Measurements from ENCODE around the gene ABCA7. TPM values are rescaled to one million over a fixed set of nuclear protein-coding genes. Genes with fewer than 3 reads are reported as not detected.

Gene ABCA7
- total RNA-seq, 1 experiment from 2014 or later, result 91.4 TPM

GRCh38 chr19:1089891-1090290, 50.0 kb downstream of the ABCA7 start:
- Histone ChIP-seq H3K9me3 (ENCODE audit: control insufficient read depth in 1 of 2, insufficient read depth in 1 of 2, low read depth in 1 of 2, low read length in 2 of 2) (no peaks in the 10 kb centered on the region), H3K4me1 (ENCODE audit: control insufficient read depth in 1 of 2, insufficient read depth in 2 of 2, low read length in 2 of 2) (peaks cover 7 to 12% of the 10 kb centered on the region in 2 experiments; a peak in 3 of 4 replicates), H3K36me3 (ENCODE audit: control insufficient read depth in 1 of 2, insufficient read depth in 2 of 2, low read length in 2 of 2) (peaks cover 24 to 48% of the 10 kb centered on the region in 2 experiments; a peak in 3 of 4 replicates), H3K27me3 (ENCODE audit: insufficient read depth, low read length) (no peaks in the 10 kb centered on the region), H3K4me3 (replicated peaks in 1 of 2; ENCODE audit: low read depth in 1 of 2, low read length in 2 of 2) (no peak overlapping the region), H3K79me2 (ENCODE audit: insufficient read depth, low read length) (peaks cover 43% of the 10 kb centered on the region), H4K20me1 (ENCODE audit: insufficient read depth) (no peaks in the 10 kb centered on the region; the same call in 1 of the 2 replicates), H3K27ac (ENCODE audit: low read depth, low read length) (no peak overlapping the region), H2AFZ (ENCODE audit: low read depth, low read length, poor library complexity, severe bottlenecking) (no peak overlapping the region), H3K9ac (ENCODE audit: low read length) (no peak overlapping the region), H3K9me2 (ENCODE audit: insufficient read depth) (no peaks in the 10 kb centered on the region), H3K4me2 (ENCODE audit: low read length) (no peak overlapping the region)
- ChIA-PET CTCF (no interaction called here), POLR2A (interaction anchor here (1.1 kb wide), 1 partner anchor 25 kb away, joined by 3 read pairs; no protein-coding TSS in a partner anchor), RAD21 (ENCODE audit: low non-redundant PET in 1 of 2, low total read pairs in 2 of 2, uncharacterized antibody in 2 of 2, unreplicated experiment in 2 of 2) (no interaction called here)
- no peak for ATAC-seq
- TF ChIP-seq POLR2AphosphoS5 (IDR thresholded peaks at IDR 0.05; ENCODE audit: low read depth, low read length) (no peak), ELF1 (IDR thresholded peaks at IDR 0.05; ENCODE audit: borderline replicate concordance, low read depth) (no peak), TCF7L2 (IDR thresholded peaks at IDR 0.05; ENCODE audit: borderline replicate concordance, extremely low read depth, insufficient read depth, insufficient read length) (no peak), REST (IDR thresholded peaks at IDR 0.05; ENCODE audit: low read depth) (no peak), JUND (IDR thresholded peaks at IDR 0.05) (no peak), SIN3A (IDR thresholded peaks at IDR 0.05; ENCODE audit: low read depth) (no peak), FOSL1 (IDR thresholded peaks at IDR 0.05; ENCODE audit: low read depth) (no peak), ATF3 (IDR thresholded peaks at IDR 0.05) (no peak), ZBTB33 (IDR thresholded peaks at IDR 0.05; ENCODE audit: extremely low read depth, insufficient replicate concordance, low read length) (no peak), ZNF274 (IDR thresholded peaks at IDR 0.05; ENCODE audit: low read depth, low read length) (no peak), CBX3 (IDR thresholded peaks at IDR 0.05; ENCODE audit: low read depth) (no peak), ZFX (IDR thresholded peaks at IDR 0.05) (no peak), SP1 (IDR thresholded peaks at IDR 0.05; ENCODE audit: low read depth) (no peak), EZH2 (IDR thresholded peaks at IDR 0.05) (no peak), EGR1 (IDR thresholded peaks at IDR 0.05; ENCODE audit: low read depth) (no peak)
- no peak for DNase-seq (ENCODE audit: low read depth, low spot score)
- intact Hi-C loops (cut with micrococcal nuclease), result no loop called here
- no TSS peak for BruUV-seq (replicated peaks)

Measured in HCT116 (cell line).